ENCODE results near the gene SESTD1. TPM values are rescaled to one million over a fixed set of nuclear protein-coding genes. Genes with fewer than 3 reads are reported as not detected.

SESTD1 gene
- polyA plus RNA-seq, 2 of the 4 experiments (the other 2 are of a cell fraction): 12.6 to 26.0 TPM

DNA sequence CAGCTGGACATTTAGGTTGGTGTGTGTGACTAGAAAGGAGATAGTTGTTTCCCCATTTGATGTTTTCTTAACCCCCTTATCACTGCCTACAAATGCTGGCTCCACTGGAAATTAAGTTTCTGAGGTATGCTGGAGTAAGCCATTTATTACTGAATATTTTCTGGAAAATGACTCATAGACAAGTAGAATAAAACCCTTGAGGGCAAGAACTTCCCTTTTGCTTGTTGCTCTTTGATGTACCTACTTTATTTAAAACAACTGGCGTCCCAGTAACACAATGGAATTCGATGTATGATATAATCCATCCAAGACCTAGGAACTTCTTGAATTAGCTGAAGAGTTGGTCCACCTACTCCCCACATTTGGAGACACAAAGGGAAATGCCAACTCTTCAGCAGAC is 33.3 kb upstream of the SESTD1 start:
- ATAC-seq: no peak
- Histone ChIP-seq H3K27ac (no peak overlapping the region), H3K4me3 (no peak overlapping the region), H3K4me2 (no peak overlapping the region), H3K9me3 (no peaks in the 10 kb centered on the region; the same call in 2 of the 3 replicates), H3K4me1 (no peaks in the 10 kb centered on the region)
- ChIA-PET POLR2A (no interaction called here), CTCF (no interaction called here)
- 39% methylated on average over 2 of the region's 2 CpGs for WGBS (ENCODE audit: missing lambda C conversion rate)
- no peak for FAIRE-seq
- DNase-seq (ENCODE audit: low read depth in 1 of 2, low spot score in 1 of 2): no peak
- TF ChIP-seq JUN (IDR thresholded peaks at IDR 0.05): no peak
- no peak for TF ChIP-seq FOSB (CRISPR knock-in tag; IDR thresholded peaks at IDR 0.05)
- TF ChIP-seq GATA3 (IDR thresholded peaks at IDR 0.05; ENCODE audit: borderline replicate concordance): no peak
- TF ChIP-seq KDM5A (IDR thresholded peaks at IDR 0.05): no peak
- no peak for TF ChIP-seq HDAC2 (IDR thresholded peaks at IDR 0.05)
- TF ChIP-seq, protein P1, sequence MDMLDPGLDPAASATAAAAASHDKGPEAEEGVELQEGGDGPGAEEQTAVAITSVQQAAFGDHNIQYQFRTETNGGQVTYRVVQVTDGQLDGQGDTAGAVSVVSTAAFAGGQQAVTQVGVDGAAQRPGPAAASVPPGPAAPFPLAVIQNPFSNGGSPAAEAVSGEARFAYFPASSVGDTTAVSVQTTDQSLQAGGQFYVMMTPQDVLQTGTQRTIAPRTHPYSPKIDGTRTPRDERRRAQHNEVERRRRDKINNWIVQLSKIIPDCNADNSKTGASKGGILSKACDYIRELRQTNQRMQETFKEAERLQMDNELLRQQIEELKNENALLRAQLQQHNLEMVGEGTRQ (IDR thresholded peaks at IDR 0.05): no peak
- no peak for TF ChIP-seq ESRRA (IDR thresholded peaks at IDR 0.05; ENCODE audit: borderline replicate concordance, low read length)
- TF ChIP-seq NFE2L2 (conservative IDR thresholded peaks at IDR 0.05; ENCODE audit: low read length): no peak
- no peak for TF ChIP-seq CBX8 (IDR thresholded peaks at IDR 0.05)
- TF ChIP-seq TFCP2L1 (CRISPR knock-in tag; IDR thresholded peaks at IDR 0.05): no peak
- TF ChIP-seq BHLHE40 (IDR thresholded peaks at IDR 0.05; ENCODE audit: low read depth, low read length): no peak

DNA sequence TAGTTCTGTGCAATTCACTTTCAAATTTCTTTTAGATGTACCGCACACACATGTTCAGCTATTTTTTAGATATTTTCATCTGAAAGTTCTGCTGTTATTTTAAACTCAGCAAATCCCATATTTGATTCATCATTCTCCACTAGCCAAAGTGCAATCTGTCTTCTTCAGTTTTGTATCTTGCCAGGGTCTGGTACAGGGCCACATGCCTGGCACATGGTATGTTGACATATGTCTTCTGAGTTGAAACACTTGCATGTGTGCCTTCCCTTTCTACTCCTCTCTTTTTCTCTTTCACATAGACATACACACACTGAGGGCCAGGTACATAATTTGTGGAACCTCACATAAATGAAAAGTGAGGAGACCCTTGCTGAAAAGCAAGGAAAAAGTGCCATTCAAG is 25.7 kb upstream of the SESTD1 start:
- H3K4me2 ChIP-seq: no peak overlapping the region
- CTCF ChIA-PET: interaction anchor here (0.9 kb wide), 1 partner anchor 11 kb away, joined by 3 read pairs; no protein-coding TSS in a partner anchor
- H3K27ac ChIP-seq: no peak overlapping the region
- WGBS (ENCODE audit: missing lambda C conversion rate): 92% methylated on average over 1 of the region's 1 CpG
- no peak for DNase-seq (ENCODE audit: low read depth in 1 of 2, low spot score in 1 of 2)
- FAIRE-seq: no peak
- ATAC-seq: no peak
- POLR2A ChIA-PET: no interaction called here
- H3K4me3 ChIP-seq: no peak overlapping the region
- no peaks in the 10 kb centered on the region for H3K9me3 ChIP-seq
- TF ChIP-seq BHLHE40 (IDR thresholded peaks at IDR 0.05; ENCODE audit: low read depth, low read length) (no peak), ZNF302 (CRISPR knock-in tag; IDR thresholded peaks at IDR 0.05) (no peak), EP300 (IDR thresholded peaks at IDR 0.05) (no peak), MYC (IDR thresholded peaks at IDR 0.05; ENCODE audit: borderline replicate concordance, low read length) (no peak)
- H3K4me1 ChIP-seq: no peaks in the 10 kb centered on the region

DNA sequence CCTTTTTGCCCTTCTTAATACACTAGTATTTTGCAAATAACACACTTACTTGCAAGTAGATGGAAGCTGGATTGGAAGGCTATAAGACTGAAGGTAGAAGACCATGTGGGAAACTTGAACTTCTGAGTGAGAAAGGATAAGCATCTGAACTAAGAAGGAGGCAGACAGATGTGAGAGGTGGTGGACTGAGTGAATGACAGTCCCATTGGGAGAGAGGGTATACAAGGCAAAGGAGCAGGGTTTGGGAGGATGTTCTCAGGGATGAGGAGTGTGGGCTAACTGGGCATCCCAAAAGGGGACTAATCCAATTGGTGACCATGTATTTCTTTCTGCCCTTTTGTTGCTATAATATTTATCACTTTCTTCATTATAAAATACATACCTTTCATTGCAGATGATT is 20.4 kb upstream of the SESTD1 start:
- DNase-seq (ENCODE audit: low read depth in 1 of 2, low spot score in 1 of 2) (no peak), ATAC-seq (peak; percentile 30 to 53; a peak in 3 of 6 replicates), FAIRE-seq (no peak)
- Histone ChIP-seq H3K4me2 (no peak overlapping the region), H3K4me3 (no peak overlapping the region), H3K27ac (no peak overlapping the region), H3K4me1 (no peaks in the 10 kb centered on the region), H3K9me3 (no peaks in the 10 kb centered on the region)
- ChIA-PET POLR2A (no interaction called here), CTCF (no interaction called here)
- TF ChIP-seq FOSB (CRISPR knock-in tag; IDR thresholded peaks at IDR 0.05) (no peak), GATA3 (IDR thresholded peaks at IDR 0.05; ENCODE audit: borderline replicate concordance) (no peak), HOXB5 (CRISPR knock-in tag; IDR thresholded peaks at IDR 0.05) (no peak), PHF8 (IDR thresholded peaks at IDR 0.05; ENCODE audit: borderline replicate concordance, low read depth) (no peak), CBX2 (IDR thresholded peaks at IDR 0.05; ENCODE audit: borderline replicate concordance, low read depth) (no peak), ZC3H11A (IDR thresholded peaks at IDR 0.05) (no peak), ESRRA (IDR thresholded peaks at IDR 0.05; ENCODE audit: borderline replicate concordance, low read length) (no peak), ZFP36 (IDR thresholded peaks at IDR 0.05; ENCODE audit: borderline replicate concordance, partially characterized antibody) (no peak)
- TF ChIP-seq, protein P2, sequence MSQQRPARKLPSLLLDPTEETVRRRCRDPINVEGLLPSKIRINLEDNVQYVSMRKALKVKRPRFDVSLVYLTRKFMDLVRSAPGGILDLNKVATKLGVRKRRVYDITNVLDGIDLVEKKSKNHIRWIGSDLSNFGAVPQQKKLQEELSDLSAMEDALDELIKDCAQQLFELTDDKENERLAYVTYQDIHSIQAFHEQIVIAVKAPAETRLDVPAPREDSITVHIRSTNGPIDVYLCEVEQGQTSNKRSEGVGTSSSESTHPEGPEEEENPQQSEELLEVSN (IDR thresholded peaks at IDR 0.05; ENCODE audit: borderline replicate concordance, low read depth): no peak
- TF ChIP-seq, protein P3, sequence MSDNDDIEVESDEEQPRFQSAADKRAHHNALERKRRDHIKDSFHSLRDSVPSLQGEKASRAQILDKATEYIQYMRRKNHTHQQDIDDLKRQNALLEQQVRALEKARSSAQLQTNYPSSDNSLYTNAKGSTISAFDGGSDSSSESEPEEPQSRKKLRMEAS (IDR thresholded peaks at IDR 0.05): no peak
- TF ChIP-seq, protein P4, sequence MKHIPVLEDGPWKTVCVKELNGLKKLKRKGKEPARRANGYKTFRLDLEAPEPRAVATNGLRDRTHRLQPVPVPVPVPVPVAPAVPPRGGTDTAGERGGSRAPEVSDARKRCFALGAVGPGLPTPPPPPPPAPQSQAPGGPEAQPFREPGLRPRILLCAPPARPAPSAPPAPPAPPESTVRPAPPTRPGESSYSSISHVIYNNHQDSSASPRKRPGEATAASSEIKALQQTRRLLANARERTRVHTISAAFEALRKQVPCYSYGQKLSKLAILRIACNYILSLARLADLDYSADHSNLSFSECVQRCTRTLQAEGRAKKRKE (CRISPR knock-in tag; IDR thresholded peaks at IDR 0.05; ENCODE audit: low read depth): no peak
